Stimulated activated CD4-positive, alpha-beta T cell treated with anti-CD3 and anti-CD28 coated beads, Interleukin-15, amount 100 ng/mL, for 1 hour (primary cell): ENCODE data around the gene MEGF6.

Source experiments
- DNase-seq, 2 donors: peaks; one replicate each; pipeline ENCODE4 v3.0.0-alpha.2; 2020; ENCODE audit warnings: low read depth in 1 of 2, low spot score in 1 of 2

The MEGF6 gene

GRCh38 chr1:3525551-3526482 lies 85.5 kb downstream of the MEGF6 start:
- no peak for DNase-seq

GRCh38 chr1:3524556-3525203 lies 86.6 kb downstream of the MEGF6 start:
- no peak for DNase-seq

GRCh38 chr1:3523980-3524379 lies 87.3 kb downstream of the MEGF6 start:
- no peak for DNase-seq

- DNase-seq = no peak
Observed at GRCh38 chr1:3522564-3523265, 88.6 kb downstream of the MEGF6 start.

GRCh38 chr1:3522112-3522511 lies 89.2 kb downstream of the MEGF6 start:
- no peak for DNase-seq

- DNase-seq = no peak
Observed at GRCh38 chr1:3521426-3521825, 89.9 kb downstream of the MEGF6 start.

- DNase-seq = no peak
Observed at GRCh38 chr1:3520419-3521378, 90.6 kb downstream of the MEGF6 start.

GRCh38 chr1:3519301-3519885 lies 91.9 kb downstream of the MEGF6 start:
- DNase-seq = no peak

- DNase-seq = no peak
Observed at GRCh38 chr1:3518756-3519155, 92.6 kb downstream of the MEGF6 start.

- DNase-seq = no peak
Observed at GRCh38 chr1:3518256-3518655, 93.1 kb downstream of the MEGF6 start.

- DNase-seq = no peak
Observed at GRCh38 chr1:3516911-3517675, 94.2 kb downstream of the MEGF6 start.

GRCh38 chr1:3516481-3516869 lies 94.8 kb downstream of the MEGF6 start:
- DNase-seq = no peak

- no peak for DNase-seq
Observed at GRCh38 chr1:3515774-3516480, 95.4 kb downstream of the MEGF6 start.

- no peak for DNase-seq
Observed at GRCh38 chr1:3515272-3515671, 96.0 kb downstream of the MEGF6 start.

GRCh38 chr1:3514404-3514803 lies 96.9 kb downstream of the MEGF6 start:
- no peak for DNase-seq

GRCh38 chr1:3511856-3512255 lies 99.5 kb downstream of the MEGF6 start:
- no peak for DNase-seq

GRCh38 chr1:3511306-3511705 lies 100.0 kb downstream of the MEGF6 start:
- no peak for DNase-seq

GRCh38 chr1:3510956-3511250 lies 100.4 kb downstream of the MEGF6 start:
- DNase-seq = no peak
